ENCODE data around the gene VPS26B.

GRCh38 chr11:134233729-134234179 lies 9.3 kb downstream of the VPS26B start:
- TF ChIP-seq CTCF (IDR thresholded peaks at IDR 0.05; ENCODE audit: borderline replicate concordance, extremely low read depth, low read length, poor library complexity, severe bottlenecking) (no peak), EZH2 (IDR thresholded peaks at IDR 0.05; ENCODE audit: borderline replicate concordance, low read depth, low read length, severe bottlenecking) (no peak)
